CD4-positive, CD25-positive, alpha-beta regulatory T cell (primary cell): Measurements from ENCODE around the gene FCRL2. TPM values are rescaled to one million over a fixed set of nuclear protein-coding genes. Genes with fewer than 3 reads are reported as not detected.
A peak's percentile ranks its signal among the peaks of the same experiment; 100 is the strongest.

ENCODE experiments used
- ATAC-seq, 2 donors: fragments of 150-1000 bp; cut with Tn5 transposase; one replicate each; pipeline ENCODE4 v1.10.0; 2021; ENCODE audit warnings: low read depth in 2 of 2, moderate number of reproducible peaks in 2 of 2, moderate library complexity in 1 of 2
- DNase-seq, 3 donors: peaks; one replicate each; pipeline versions ENCODE4 v3.0.0 to v3.0.0-alpha.2; 2012 to 2022; ENCODE audit warnings: mixed read lengths in 1 of 3
- H3K27ac ChIP-seq: one replicate; pipeline ENCODE4 v1.7.0; 2013; ENCODE audit warnings: mild to moderate bottlenecking, low read length; ENCODE audit not compliant: insufficient read depth, poor library complexity, severe bottlenecking
- H3K27me3 ChIP-seq: one replicate; pipeline ENCODE4 v1.7.0; 2013; ENCODE audit warnings: low read length; ENCODE audit not compliant: control insufficient read depth, insufficient read depth
- H3K36me3 ChIP-seq: one replicate; pipeline ENCODE4 v1.7.0; 2013; ENCODE audit warnings: mild to moderate bottlenecking, low read length, moderate library complexity; ENCODE audit not compliant: control insufficient read depth, insufficient read depth
- H3K4me1 ChIP-seq: 2 replicates; pipeline ENCODE4 v1.7.0; 2013; ENCODE audit warnings: mild to moderate bottlenecking, low read length; ENCODE audit not compliant: insufficient read depth, control insufficient read depth, poor library complexity, severe bottlenecking
- H3K4me3 ChIP-seq: one replicate; pipeline ENCODE4 v1.7.0; 2013; ENCODE audit warnings: low read depth, mild to moderate bottlenecking, low read length, moderate library complexity
- H3K9me3 ChIP-seq, 2 experiments: 1 replicate in 1 of 2; 2 replicates in 1 of 2; pipeline ENCODE4 v1.7.0; 2013; ENCODE audit warnings: low read length in 2 of 2, mild to moderate bottlenecking in 1 of 2, moderate library complexity in 1 of 2; ENCODE audit not compliant: control insufficient read depth in 2 of 2
- H3K27ac Mint-ChIP-seq, 3 donors: one replicate each; pipeline ENCODE4 v1.8.0; 2020 to 2022; ENCODE audit warnings: mild to moderate bottlenecking in 3 of 3, mixed read lengths in 3 of 3, moderate library complexity in 2 of 3
- H3K27me3 Mint-ChIP-seq: one replicate; pipeline ENCODE4 v1.8.0; 2022; ENCODE audit warnings: mild to moderate bottlenecking, mixed read lengths
- H3K36me3 Mint-ChIP-seq: one replicate; pipeline ENCODE4 v1.8.0; 2020; ENCODE audit warnings: mixed read lengths
- H3K4me1 Mint-ChIP-seq, 4 donors: one replicate each; pipeline ENCODE4 v1.8.0; 2020 to 2022; ENCODE audit warnings: mixed read lengths in 4 of 4, mild to moderate bottlenecking in 1 of 4
- H3K4me3 Mint-ChIP-seq, 4 donors: one replicate each; pipeline ENCODE4 v1.8.0; 2020 to 2022; ENCODE audit warnings: mild to moderate bottlenecking in 4 of 4, mixed read lengths in 4 of 4, moderate library complexity in 3 of 4
- H3K9me3 Mint-ChIP-seq, 7 donors: one replicate each; pipeline ENCODE4 v1.8.0; 2020 to 2022; ENCODE audit warnings: mixed read lengths in 7 of 7, mild to moderate bottlenecking in 3 of 7, moderate library complexity in 2 of 7
- polyA plus RNA-seq, 4 donors: library from polyadenylated mRNA; unstranded; fragments of 300-500 nt; fragmentation: Illumina TruSeq; gene quantifications; one replicate each; pipeline ENCODE4 v1.2.3, GENCODE V29; 2021
- total RNA-seq: library from RNA; stranded (reverse); gene quantifications from one replicate; pipeline ENCODE4 v1.2.3, GENCODE V29; 2022

Gene FCRL2
- total and polyA plus RNA-seq, 5 donors from 2014 or later = 0.09 to 0.17 (median 0.15) TPM; not detected in 2

DNA sequence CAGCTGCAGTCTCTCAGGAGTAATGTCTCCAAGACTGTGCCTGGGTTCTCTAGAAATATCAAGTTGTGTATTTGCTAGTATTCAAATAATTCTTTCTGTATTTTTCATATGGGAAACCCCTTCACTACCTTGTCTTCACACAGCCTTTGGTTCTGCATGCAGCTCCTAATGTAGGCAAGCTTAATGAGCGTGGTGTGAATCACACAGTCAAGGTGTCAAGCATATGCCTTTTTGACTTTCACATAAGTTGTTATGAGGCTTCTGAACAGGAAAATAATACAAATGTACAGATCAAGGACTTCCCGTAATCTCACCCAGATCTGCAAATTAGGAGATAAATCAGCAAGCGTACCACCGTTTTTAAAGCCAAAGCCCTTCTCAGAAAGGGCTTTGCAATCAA, 76.2 kb downstream of the FCRL2 start, which contains the start of gene FCRL3:
FCRL3 (minus strand) TSS at position 38 of the 400 bp plus-strand sequence. CDS start 280 bp downstream, outside the sequence.
- H3K9me3 Mint-ChIP-seq = peaks cover 0 to 3% (median 0%) of the 10 kb centered on the region in 7 donors
- Histone ChIP-seq H3K27ac (peak within 1 kb of the TSS; percentile 80), H3K4me1 (peaks cover 69% of the 10 kb centered on the region), H3K4me3 (peak within 1 kb of the TSS; percentile 90), H3K36me3 (no peaks in the 10 kb centered on the region), H3K9me3 (no peaks in the 10 kb centered on the region), H3K27me3 (no peaks in the 10 kb centered on the region)
- H3K4me1 Mint-ChIP-seq = peaks cover 28 to 93% (median 54%) of the 10 kb centered on the region in 4 donors
- H3K27ac Mint-ChIP-seq = peak within 1 kb of the TSS; percentile 71 to 78 (median 73)
- peak within 1 kb of the TSS; percentile 84 to 90 (median 88) for H3K4me3 Mint-ChIP-seq
- peaks cover 11% of the 10 kb centered on the region for H3K36me3 Mint-ChIP-seq
- DNase-seq = peak in 1 of 3 donors; percentile 41
- ATAC-seq = peak; percentile 62 to 63
- no peaks in the 10 kb centered on the region for H3K27me3 Mint-ChIP-seq

DNA sequence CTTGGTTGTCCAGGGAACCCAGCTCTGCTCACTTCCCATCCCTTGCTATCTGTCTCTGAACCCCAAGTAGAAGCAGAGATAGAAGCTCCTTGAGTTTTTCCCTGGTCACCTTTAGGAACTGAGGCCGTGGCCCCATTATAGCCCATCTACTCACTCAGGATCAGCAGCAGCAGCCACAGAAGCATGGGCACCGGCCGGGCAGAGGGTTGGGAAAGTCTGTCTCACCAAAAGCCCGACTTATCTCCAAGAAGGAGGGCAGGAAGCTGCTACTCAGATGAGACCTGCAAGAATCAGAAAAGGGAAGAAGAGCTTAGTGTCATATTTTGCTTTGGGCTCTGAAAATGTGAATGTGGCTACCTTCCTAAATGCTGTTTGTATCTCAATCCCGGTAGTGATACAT, 76.6 kb downstream of the FCRL2 start:
- Histone ChIP-seq H3K4me1 (peaks cover 73% of the 10 kb centered on the region), H3K27ac (peak overlapping the region; percentile 80), H3K36me3 (no peaks in the 10 kb centered on the region), H3K4me3 (peak overlapping the region; percentile 90), H3K27me3 (no peaks in the 10 kb centered on the region), H3K9me3 (no peaks in the 10 kb centered on the region)
- peak overlapping the region; percentile 71 to 78 (median 73) for H3K27ac Mint-ChIP-seq
- peaks cover 14% of the 10 kb centered on the region for H3K36me3 Mint-ChIP-seq
- ATAC-seq (no peak), DNase-seq (no peak)
- no peaks in the 10 kb centered on the region for H3K27me3 Mint-ChIP-seq
- H3K9me3 Mint-ChIP-seq = peaks cover 0 to 3% (median 0%) of the 10 kb centered on the region in 7 donors
- H3K4me3 Mint-ChIP-seq = peak overlapping the region; percentile 84 to 90 (median 88)
- H3K4me1 Mint-ChIP-seq = peaks cover 24 to 93% (median 53%) of the 10 kb centered on the region in 4 donors

DNA sequence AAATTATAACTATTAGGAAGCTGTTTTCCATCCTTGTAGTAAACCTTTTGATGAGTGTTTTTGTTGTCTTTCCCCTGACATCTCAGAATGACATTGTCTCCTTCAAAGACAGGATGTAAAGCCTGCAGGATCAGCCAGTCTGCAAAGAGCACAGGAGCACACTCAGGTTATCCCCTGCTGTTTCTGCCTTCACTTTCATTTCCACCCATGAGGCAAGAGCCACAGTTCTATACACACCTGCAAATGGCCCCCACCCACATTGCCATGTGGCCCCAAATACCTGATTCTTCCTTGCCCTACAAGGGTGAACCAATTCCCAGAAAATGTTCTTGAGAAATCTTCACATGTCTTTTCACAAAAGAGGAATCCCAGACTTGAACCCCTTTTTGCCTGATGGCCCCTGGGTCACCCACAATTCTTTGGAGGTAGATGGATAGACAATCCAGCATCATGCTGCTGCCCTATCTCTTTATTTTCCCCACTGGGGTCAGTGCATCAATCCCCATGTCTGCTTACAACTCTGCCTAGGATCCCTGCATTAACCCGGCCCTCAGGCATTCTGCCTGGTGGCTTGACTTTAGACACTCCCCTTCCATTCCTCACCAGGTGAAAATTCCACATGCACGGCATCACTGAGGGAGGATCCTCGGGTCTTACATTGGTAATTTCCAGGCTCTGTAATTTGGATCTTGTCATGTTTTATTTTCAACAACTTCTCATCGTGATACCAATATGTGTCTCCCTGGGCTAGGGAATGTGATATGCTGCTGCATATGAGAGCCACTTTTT, 79.0 kb downstream of the FCRL2 start:
- Histone ChIP-seq H3K27ac (peak overlapping the region; percentile 80), H3K9me3 (no peaks in the 10 kb centered on the region), H3K4me1 (peaks cover 70% of the 10 kb centered on the region), H3K36me3 (peaks cover 12% of the 10 kb centered on the region), H3K4me3 (peak overlapping the region; percentile 90), H3K27me3 (no peaks in the 10 kb centered on the region)
- Mint-ChIP-seq H3K36me3 (peaks cover 26% of the 10 kb centered on the region), H3K4me3 (peak overlapping the region; percentile 84 to 90 (median 88)), H3K9me3 (peaks cover 0 to 2% (median 0%) of the 10 kb centered on the region in 7 donors), H3K27ac (peak overlapping the region; percentile 71 to 78 (median 73)), H3K4me1 (peaks cover 18 to 92% (median 57%) of the 10 kb centered on the region in 4 donors), H3K27me3 (no peaks in the 10 kb centered on the region)
- ATAC-seq (no peak), DNase-seq (peak in 1 of 3 donors; percentile 39)

DNA sequence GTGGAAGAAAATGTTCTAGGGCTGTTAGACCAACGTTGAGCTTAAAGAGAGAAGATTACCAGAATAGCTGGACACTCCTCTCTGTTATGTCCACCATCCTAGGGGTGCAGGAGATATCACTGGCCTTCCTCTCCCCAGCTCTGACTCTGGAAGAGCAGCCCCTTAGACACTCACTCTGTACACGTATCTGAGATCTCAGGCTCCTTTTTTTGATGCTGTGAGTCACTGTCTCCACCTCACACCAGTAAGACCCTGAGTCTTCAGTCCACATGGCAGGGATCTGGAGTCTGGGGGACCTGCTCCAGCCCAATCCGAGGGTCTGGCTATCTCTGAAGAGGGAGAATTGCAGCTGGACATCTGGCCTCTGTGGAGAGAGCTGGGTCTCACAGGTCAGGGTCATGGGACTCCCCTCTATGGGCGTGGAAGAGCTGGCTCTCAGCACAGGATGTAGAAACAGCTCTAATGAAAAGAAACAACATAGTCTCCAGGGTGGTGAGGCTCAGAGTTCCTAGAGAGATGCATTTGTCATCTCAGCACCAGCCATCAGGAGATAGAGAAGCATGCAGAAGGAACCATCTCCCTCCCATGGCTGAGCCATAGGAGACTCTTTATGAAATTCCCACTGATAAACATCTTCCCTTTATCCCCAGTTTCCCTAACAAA, 79.8 kb downstream of the FCRL2 start:
- Mint-ChIP-seq H3K4me3 (peak overlapping the region; percentile 84 to 90 (median 88)), H3K27me3 (no peaks in the 10 kb centered on the region), H3K9me3 (no peaks in the 10 kb centered on the region), H3K36me3 (peaks cover 26% of the 10 kb centered on the region), H3K27ac (peak overlapping the region; percentile 71 to 76 (median 73)), H3K4me1 (peaks cover 10 to 90% (median 50%) of the 10 kb centered on the region in 4 donors)
- Histone ChIP-seq H3K36me3 (peaks cover 14% of the 10 kb centered on the region), H3K4me3 (peak overlapping the region; percentile 90), H3K27ac (peak overlapping the region; percentile 80), H3K9me3 (no peaks in the 10 kb centered on the region), H3K27me3 (no peaks in the 10 kb centered on the region), H3K4me1 (peaks cover 68% of the 10 kb centered on the region)
- ATAC-seq (peak; percentile 61 to 62), DNase-seq (no peak)

Other genes starting within 250 kb of the FCRL2 start
- 0.22 TPM for gene FCRL5, start 224.6 kb downstream of the FCRL2 start, total RNA-seq
- not detected for gene FCRL5, start 224.6 kb downstream of the FCRL2 start, polyA plus RNA-seq
- gene FCRL4, start 179.0 kb downstream of the FCRL2 start, total RNA-seq = not detected
- gene FCRL4, start 179.0 kb downstream of the FCRL2 start, polyA plus RNA-seq = not detected
- gene FCRL3, start 76.4 kb downstream of the FCRL2 start, total RNA-seq = 24.8 TPM
- gene FCRL3, start 76.4 kb downstream of the FCRL2 start, polyA plus RNA-seq = 10 to 100 TPM; 41.1 to 69.9 (median 61.8) TPM
- 2.9 TPM for gene FCRL1, start 43.0 kb upstream of the FCRL2 start, total RNA-seq
- gene FCRL1, start 43.0 kb upstream of the FCRL2 start, polyA plus RNA-seq = 1 to 10 TPM; 1.7 to 2.7 (median 2.3) TPM
- gene CD5L, start 64.7 kb upstream of the FCRL2 start, total RNA-seq = not detected
- gene CD5L, start 64.7 kb upstream of the FCRL2 start, polyA plus RNA-seq = not detected
- gene KIRREL1, start 216.5 kb upstream of the FCRL2 start, total RNA-seq = not detected
- gene KIRREL1, start 216.5 kb upstream of the FCRL2 start, polyA plus RNA-seq = not detected